HG03066 (cell line): ENCODE results near the gene GCK.

Experiments used
- ATAC-seq: cut with Tn5 transposase; IDR thresholded peaks from one replicate; pipeline ENCODE4 v1.9.1; 2021; ENCODE audit warnings: low read depth; ENCODE audit not compliant: unreplicated experiment

GCK gene

GRCh38 chr7:44189286-44189992 is at the start of gene GCK:
GCK (minus strand) TSS chr7:44189439; CDS start chr7:44188953, 486 bp downstream.
- no peak for ATAC-seq

GRCh38 chr7:44238116-44238695 is 49.0 kb upstream of the GCK start:
- ATAC-seq = no peak

DNA sequence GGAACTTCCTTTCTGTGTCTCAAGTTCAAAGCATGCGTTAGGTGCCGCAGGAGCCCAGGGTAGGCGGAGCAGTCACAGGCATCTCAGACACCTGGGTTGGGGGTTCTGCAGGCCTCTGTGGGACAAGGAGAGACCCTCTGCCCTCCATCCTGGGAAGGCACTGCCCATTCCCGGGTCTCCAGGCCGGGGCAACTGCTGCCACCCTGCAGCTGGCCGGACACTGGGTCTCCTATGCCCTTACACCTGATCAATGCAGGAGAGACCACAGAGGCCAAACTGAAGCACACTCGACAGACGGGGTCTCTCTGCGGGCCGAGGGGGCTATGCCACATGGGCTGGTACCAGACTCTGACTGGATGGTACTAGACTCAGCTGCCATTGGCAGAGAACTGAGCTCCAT is 48.5 kb upstream of the GCK start:
- no peak for ATAC-seq

DNA sequence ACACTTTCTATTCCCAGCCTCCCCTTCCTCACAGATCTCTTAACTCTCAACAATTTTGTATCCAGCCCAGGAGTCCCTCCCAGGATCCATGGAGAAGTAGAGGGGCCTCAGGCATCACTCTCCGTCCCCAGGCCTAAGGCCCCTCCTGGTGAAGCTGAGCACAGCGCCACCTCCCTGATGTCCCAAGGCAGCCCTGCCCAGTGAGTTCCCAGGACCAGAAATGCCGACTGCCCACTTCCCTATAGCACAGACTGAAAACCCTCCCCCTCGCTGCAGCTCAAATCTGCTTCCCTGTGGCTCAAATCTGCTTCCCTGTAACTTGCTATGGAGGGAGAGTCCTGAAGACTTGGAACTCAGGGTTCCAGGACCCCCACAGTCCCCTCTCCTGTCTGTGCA is 47.1 kb upstream of the GCK start:
- no peak for ATAC-seq

DNA sequence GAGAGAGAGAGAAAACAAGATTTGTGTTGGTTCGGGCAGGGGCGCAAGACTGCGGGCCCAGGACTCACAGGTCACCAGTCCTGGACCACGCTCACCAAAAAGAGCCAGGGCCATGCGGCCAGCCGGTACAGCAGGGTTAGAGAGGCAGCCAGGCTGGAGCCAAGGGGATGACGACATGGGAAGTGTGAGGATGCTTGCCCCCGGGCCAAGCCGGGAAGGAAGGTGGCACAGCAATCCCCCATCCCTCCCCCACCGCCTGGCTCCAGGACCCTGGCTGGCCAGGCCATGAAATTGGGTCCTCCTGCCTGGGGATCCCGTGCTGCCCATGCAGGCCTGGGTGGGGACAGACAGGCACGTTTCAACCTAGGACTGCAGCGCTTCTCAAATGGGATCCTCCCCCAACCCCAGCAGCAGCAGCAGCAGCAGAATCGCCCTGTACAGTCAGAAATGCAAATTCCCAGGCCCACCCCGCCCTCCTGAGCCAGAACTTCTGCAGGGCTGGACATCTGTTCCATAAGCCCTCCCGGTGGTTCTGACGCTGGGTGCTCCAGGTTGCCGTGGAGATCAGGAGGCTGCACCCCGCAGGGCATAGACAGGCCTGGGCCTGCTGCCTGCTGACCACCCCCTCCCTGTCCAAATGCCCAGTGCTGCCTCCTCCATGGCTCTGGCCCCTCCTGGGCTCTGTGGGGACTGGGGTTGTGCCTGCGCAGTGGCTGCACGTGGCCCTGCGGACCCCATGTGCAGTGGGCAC is 46.5 kb upstream of the GCK start:
- no peak for ATAC-seq

DNA sequence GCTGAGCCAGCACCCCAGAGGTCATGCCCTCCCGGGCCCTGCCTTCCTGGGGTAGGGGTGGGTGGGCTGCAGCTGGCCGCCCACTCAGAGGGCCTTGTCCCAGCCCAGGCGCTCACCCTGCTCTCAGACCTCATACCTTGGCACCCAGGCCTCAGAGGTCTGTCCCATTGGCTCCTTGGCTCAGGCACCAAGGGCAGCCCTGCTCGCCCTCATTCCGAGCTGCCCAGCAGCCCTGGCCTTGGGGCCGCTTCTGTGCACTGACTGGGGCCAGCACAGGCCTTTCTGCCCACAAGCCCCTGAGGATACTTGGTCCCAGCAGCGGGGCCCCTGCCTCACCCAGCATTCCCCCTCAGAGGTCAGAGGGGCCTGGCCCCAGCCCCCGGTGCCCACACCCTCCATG is 45.8 kb upstream of the GCK start:
- no peak for ATAC-seq

DNA sequence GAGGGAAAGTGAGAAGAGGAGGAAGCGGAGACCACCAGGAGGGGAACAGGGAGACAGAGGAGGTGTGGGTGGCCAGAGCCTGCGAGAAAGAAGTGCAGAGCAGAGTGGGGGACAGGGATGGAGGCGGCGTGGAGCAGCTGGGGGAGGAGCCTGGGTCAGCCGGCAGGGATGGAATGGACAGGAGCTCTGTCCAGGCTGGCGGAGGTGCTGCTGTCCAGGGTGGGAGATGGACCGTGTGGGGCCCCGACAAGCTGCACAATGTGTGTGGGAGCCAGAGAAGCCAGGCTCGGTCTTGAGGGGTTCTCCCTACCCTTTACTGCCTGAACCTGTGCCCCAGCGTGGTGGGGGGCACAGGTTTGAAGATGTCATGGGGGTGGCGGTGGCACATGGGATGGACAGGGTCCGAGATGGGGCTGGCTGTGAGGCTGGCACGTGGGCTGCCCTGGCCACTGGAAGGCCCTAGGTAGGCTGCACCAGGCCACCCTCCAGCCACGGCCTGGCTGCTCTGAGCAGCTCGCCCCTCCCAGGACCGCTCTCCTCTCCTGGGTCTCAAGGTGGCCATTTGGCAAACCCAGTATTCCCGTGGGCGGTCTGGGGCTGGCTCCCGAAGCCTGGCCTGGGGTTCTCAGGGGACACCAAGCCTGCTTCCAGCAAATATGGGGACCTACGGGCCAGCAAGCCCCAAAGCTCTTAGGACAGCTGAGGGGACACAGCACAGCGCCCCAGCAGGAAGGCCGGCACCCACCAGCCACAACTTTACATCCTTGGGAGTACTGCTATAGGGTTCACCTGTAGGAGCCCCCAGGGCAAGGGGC is 43.9 kb upstream of the GCK start:
- no peak for ATAC-seq

DNA sequence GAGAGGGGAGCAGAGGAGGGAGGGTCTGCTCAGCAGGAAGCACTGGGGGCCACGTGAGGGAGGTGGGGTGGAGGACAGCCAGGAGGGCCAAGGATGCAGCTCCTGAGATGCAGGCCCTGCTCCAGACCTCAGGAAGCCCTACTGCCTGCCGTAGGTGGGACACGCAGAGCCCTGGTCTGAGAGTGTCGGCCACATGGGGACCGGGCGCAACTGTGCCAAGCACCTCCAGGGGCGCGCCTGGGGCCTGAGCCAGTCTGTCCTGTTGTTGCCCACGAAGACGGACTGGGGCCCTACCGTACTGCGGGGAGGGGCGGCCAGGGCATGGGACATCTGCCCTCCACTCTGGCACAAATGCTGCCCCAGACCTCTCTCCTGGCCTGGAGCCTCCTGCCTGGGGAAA is 43.2 kb upstream of the GCK start:
- ATAC-seq = no peak

DNA sequence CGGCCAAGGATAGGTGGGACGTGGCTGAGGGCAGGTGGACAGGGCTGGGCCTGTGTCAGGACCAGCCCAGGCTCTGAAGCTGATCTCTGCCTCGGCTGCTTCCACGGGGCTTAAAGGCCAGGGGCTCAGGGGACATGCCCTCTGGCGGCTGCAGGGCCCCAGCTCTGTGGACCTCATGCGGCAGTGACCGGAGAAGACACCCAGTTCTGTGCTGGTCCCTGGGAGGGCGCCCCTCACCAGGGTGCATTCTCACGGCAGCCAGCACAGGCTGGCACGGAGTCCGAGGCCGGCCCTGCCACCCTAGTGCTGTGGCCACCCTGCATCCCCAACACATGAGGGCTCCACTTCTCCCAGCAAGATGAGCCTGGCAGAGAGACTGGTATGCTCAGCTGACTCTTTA is 41.8 kb upstream of the GCK start:
- ATAC-seq = no peak

DNA sequence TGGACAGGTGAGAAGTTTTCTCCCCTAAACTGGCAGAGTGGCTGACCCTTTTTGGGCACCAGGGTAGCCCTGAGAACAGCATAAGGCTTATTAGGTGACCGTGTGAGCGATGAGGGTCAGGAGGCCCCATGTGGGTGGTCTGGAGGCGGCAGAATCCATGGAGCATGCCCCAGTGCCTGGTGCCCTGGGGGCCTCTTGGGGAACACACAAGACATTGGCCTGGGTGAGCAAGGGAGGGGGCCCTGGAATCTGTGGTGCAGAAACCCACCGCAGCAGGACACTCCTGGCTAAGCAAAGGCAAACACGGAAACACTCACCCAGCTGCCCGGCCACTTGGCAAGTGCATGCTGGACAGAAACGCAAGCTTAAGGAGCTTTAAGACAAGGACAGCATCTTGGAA is 41.0 kb upstream of the GCK start:
- no peak for ATAC-seq

DNA sequence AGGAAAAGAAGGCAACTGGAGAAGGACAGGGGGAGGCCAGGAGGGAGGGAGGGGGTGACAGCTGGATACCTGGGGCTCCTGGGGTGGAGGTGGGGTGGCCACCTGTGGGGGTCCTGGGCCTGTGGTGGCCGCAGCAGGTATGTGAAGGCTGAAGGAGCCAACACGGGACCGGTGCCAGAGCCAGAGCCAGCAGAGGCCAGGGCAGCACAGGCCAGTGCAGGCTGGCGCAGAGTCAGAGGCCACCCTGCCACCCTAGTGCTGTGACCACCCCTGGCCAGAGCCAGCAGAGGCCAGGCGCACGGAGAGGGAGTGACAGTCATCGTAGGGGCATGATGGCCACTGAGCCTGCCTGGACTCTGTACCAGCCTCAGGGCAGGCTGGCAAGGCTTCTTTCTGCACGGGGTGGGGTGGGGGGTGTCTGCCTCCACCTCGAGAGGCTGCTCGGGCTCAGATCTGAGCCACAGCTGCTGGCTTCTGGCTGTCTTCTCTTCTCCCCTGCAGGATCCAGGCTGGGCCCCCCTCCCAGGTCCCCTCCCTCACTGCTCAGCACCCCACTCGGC is 40.4 kb upstream of the GCK start:
- no peak for ATAC-seq

DNA sequence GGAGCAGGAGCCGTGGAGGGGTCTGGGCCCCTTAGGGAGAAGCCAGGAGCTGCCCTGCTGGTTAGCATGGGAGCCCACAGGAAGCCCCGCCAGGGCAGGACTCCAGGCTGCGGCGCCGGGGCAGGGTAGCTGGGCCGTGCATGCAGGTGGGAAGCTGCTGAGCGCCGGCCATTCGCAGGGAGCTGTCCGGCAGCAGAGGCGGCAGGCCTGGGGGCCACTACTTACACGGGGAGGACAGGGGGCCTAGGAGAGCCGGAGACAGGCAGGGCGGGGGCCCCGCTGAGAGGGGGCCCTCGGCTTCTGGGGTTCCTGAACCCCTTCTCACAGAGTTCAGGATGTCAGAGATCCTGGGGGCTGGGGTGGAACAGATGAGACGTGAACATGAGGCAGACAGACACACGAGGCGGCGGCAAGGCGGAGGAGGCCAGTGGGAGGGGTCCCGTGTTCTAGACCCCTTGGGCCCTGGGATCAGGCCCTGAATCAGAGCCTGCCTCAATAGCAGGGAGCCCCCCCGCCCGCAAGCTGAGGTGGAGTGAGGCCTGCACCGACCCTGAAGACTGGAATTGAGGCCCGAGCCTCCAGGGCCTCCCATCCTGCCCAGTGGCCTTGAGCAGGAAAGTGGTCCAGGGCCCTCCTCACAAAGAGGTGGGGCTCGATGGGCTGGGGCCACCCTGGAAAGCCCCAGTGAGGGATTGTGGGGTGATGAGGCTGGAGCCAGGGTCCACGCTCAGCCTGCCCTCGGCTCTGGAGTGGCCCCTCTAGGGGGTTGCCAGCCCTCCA is 39.5 kb upstream of the GCK start:
- ATAC-seq = no peak

GRCh38 chr7:44227911-44228310 is 38.7 kb upstream of the GCK start:
- no peak for ATAC-seq

DNA sequence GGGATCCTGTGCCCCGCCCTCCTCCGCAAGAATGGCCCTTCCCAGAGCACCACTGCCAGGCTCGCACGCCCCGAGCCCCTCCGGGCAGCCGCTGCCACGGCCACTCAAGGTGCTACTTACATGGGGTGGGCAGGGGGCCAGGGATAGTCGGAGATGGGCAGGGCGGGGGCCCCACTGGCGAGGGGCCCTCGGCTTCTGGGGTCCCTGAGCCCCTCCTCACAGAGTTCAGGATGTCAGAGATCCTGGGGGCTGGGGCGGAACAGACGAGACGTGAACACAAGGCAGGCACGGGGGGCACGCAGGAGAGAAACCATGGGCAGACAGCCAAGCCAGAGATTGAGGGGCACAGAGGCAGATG is 37.1 kb upstream of the GCK start:
- ATAC-seq = no peak

DNA sequence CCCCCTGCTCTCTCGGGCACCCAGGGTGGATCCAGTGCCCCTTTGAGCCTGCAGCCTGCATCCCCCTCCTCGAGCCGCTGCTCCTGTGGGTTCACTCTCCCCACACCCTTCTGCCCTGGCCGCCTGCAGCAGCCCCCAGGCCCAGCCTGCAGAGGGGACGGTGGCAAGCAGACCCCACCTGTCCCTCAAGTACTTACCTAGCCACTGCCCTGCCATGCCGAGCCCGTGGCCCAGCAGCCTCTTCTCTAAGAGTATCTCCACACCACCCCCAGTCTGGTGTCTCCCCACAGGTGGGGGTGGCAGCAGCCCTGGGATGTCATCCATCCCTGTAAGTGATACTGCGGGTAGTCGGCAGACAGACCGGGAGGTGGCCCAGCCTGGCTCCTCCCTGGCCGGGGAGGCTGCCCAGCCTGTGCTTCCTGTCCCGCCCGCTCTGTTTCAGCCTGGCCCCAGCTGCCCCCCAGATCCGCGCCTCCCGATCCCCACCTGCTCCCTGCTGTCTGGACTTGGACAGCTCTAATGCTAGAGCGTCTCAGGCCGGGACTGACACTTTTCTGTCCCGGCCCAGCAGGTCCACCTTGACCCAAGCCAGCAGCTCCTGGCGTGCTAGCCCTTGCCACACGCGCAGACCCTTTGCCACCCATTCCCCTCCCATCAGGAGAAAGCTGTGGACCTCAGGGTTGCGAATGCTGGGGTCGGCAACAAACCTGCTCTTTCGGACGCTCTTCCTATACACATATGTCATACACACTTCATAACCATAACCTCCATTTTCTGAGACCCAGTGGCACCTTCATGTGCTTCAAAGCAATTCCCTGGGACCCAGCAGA is 36.5 kb upstream of the GCK start:
- no peak for ATAC-seq

DNA sequence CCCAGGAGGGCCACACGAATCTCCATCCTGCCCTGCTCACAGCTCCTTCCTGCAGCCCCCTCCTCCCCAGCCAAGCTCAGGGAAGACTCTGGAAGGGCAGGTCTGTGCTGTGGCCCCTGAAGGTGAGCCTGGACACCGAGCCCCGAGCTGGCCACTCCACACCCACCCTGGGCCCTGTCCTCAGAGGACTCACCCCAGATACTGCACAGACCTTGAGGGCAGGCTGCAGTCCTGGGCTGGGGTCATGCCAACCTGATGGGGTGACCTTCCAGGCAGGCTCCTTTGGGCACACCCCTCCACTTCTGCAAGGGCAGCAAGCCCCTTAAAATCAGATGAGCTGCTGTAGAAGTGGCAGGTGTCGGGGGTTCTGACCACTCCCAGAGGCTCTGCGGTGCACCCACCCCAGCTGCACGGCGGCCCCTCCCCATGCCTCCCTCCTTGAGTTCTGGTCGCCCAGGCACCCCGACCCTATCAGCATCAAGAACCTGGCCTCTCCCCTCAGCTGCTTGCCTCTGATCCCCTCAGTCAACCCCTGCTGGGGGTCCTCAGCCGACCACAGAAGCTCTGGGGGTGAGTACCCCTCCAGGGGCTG is 35.8 kb upstream of the GCK start:
- ATAC-seq = no peak

DNA sequence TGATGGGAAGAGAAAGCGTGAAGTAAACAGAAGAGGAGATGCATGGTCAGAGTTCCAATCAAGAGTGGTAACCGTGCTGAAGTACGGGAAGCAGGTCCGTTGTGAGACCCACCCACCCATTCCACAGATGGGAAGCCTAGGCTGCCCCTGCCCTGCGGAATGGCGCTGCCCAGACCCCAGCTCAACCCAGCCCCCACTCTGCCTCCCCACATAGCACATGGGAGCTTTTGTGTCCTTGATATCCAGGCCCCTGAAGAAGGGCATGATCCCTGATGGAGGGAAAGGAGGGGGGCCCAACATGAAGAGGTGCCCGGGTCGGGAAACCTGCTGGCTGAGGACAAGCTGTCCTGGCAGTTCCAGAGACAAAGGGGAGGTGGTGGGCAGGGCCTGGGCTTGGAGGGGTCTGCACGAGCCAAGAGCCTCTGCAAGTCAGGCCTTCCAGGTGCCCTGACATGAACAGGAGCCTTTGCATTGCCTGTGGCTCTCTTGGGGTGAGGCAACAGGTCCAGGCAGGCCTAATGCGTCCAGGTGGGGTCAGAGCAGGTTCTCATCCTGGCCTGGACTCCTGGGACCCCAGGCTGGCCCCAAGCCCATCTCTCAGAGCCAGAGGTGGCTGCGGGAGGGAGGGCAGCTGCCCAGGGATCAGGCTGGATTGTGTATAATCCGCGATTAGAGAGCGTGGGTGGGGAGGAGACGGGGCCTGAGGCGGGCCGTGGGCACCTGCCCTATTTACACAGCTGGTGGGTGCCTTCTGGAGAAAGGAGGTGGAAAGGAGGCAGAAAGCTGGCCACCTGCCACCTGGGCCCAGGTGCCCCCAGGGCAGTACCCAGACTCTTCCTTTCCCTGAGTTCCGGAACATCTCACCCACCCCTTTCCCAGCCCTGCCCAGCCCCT is 35.1 kb upstream of the GCK start:
- no peak for ATAC-seq
